Measurements from ENCODE around the gene UBR3. TPM values are rescaled to one million over a fixed set of nuclear protein-coding genes. Genes with fewer than 3 reads are reported as not detected.
"Not testable (repeated sequence)": the region's sequence is repeated elsewhere in the genome, so short reads cannot be mapped to it uniquely, and the experiment has no call there.

The UBR3 gene
- total and polyA plus RNA-seq, 4 donors: 9.5 to 137 (median 25.7) TPM

DNA sequence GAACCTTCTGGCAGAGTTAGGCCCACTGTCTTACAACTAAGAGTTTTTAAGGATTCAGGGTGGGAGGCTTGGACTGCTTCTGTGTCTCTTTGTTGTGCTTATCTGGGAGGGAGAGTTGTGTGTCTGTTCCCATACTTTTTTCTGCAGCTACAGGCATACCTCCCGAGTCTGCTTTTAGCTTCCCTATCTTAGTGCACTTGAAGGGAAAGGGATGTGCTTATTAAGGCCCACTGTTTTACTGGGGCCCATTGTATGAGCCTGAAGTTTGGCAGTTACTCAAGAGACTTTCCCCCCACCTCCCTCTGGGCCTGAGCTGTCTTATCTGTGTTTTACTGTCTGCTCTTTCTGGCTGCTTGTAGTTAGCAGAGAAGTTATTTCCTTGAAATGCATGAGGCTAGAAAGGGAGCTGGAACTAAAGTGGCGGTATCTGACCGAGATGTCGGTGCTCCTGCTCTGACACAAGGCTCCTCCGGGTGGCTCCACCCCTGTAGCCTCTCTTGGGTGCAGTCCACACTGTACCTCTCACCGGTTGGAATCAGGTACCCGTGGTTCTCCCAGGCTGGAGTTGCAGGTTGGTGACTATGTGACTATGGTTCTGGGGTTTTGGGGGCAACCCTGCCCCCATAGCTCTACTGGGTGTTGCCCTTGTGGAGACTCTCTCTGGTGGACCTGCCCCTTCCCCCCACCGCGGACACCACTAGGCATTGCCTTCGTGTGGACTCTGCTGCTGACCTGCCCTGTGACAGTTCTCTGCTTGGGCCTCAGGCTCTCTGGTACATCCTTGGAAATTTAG is 12.9 kb downstream of the UBR3 start:
- Histone ChIP-seq H3K9ac (ENCODE audit: insufficient read depth in 1 of 2, low read length in 2 of 2) (no peak overlapping the region), H3K9me3 (ENCODE audit: control insufficient read depth in 4 of 4, insufficient read depth in 3 of 4, low read length in 3 of 4) (no peaks in the 10 kb centered on the region), H3K4me3 (no peak overlapping the region), H3K36me3 (ENCODE audit: control insufficient read depth in 4 of 4, insufficient read depth in 4 of 4, low read length in 4 of 4) (peaks cover 0 to 2% (median 0%) of the 10 kb centered on the region in 4 donors), H3K4me1 (ENCODE audit: control insufficient read depth in 5 of 5, insufficient read depth in 5 of 5, low read length in 5 of 5) (peaks cover 0 to 10% (median 7%) of the 10 kb centered on the region in 5 donors), H3K27me3 (ENCODE audit: control insufficient read depth in 3 of 3, insufficient read depth in 3 of 3, low read length in 2 of 3) (no peaks in the 10 kb centered on the region), H3K27ac (ENCODE audit: low read depth in 1 of 2, low read length in 1 of 2) (peak overlapping the region in 1 of 2 donors; percentile 24)
- WGBS, 2 donors: 80 to 86% methylated on average over 10 of the region's 10 CpGs
- ATAC-seq (ENCODE audit: insufficient read depth, low FRiP score): no peak
- TF ChIP-seq, protein P1, sequence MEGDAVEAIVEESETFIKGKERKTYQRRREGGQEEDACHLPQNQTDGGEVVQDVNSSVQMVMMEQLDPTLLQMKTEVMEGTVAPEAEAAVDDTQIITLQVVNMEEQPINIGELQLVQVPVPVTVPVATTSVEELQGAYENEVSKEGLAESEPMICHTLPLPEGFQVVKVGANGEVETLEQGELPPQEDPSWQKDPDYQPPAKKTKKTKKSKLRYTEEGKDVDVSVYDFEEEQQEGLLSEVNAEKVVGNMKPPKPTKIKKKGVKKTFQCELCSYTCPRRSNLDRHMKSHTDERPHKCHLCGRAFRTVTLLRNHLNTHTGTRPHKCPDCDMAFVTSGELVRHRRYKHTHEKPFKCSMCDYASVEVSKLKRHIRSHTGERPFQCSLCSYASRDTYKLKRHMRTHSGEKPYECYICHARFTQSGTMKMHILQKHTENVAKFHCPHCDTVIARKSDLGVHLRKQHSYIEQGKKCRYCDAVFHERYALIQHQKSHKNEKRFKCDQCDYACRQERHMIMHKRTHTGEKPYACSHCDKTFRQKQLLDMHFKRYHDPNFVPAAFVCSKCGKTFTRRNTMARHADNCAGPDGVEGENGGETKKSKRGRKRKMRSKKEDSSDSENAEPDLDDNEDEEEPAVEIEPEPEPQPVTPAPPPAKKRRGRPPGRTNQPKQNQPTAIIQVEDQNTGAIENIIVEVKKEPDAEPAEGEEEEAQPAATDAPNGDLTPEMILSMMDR (IDR thresholded peaks at IDR 0.05; ENCODE audit: control extremely low read depth, extremely low read depth): no peak
- peak; percentile 27 to 71 (median 42) for DNase-seq

DNA sequence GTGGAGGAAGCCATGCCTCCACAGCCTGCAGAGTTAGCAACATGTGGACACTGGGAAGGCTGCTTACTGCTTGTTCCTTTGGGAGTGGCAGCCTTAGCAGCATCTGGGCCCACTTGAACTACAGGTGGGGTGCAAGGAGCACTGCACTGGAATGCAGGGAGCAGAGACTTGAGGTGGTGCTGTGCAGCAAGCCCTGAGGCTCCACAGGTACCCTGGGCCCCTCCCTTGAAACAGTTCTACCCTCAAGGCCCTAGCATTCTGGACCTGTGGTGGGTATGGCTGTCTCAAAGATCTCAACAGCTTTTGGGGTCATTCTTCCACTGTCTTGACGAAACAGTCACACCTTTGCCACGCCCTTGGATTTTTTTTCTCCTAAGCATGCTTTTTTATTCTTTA is 13.5 kb downstream of the UBR3 start:
- no peak overlapping the region for H3K27ac ChIP-seq (ENCODE audit: low read depth in 1 of 2, low read length in 1 of 2)
- peaks cover 0 to 2% (median 0%) of the 10 kb centered on the region in 4 donors for H3K36me3 ChIP-seq (ENCODE audit: control insufficient read depth in 4 of 4, insufficient read depth in 4 of 4, low read length in 4 of 4)
- no peaks in the 10 kb centered on the region for H3K9me3 ChIP-seq (ENCODE audit: control insufficient read depth in 4 of 4, insufficient read depth in 3 of 4, low read length in 3 of 4)
- TF ChIP-seq, protein P1 (IDR thresholded peaks at IDR 0.05; ENCODE audit: control extremely low read depth, extremely low read depth): no peak
- no peaks in the 10 kb centered on the region for H3K27me3 ChIP-seq (ENCODE audit: control insufficient read depth in 3 of 3, insufficient read depth in 3 of 3, low read length in 2 of 3)
- DNase-seq (no peak), ATAC-seq (ENCODE audit: insufficient read depth, low FRiP score) (no peak)
- H3K4me3 ChIP-seq: no peak overlapping the region
- H3K4me1 ChIP-seq (ENCODE audit: control insufficient read depth in 5 of 5, insufficient read depth in 5 of 5, low read length in 5 of 5): peaks cover 0 to 10% (median 7%) of the 10 kb centered on the region in 5 donors
- 89 to 90% methylated on average over 2 of the region's 2 CpGs for WGBS, 2 donors
- H3K9ac ChIP-seq (ENCODE audit: insufficient read depth in 1 of 2, low read length in 2 of 2): no peak overlapping the region

- ATAC-seq (ENCODE audit: insufficient read depth, low FRiP score); H3K9ac ChIP-seq (ENCODE audit: insufficient read depth in 1 of 2, low read length in 2 of 2); H3K9me3 ChIP-seq (ENCODE audit: control insufficient read depth in 4 of 4, insufficient read depth in 3 of 4, low read length in 3 of 4); H3K4me3 ChIP-seq; DNase-seq; H3K4me1 ChIP-seq (ENCODE audit: control insufficient read depth in 5 of 5, insufficient read depth in 5 of 5, low read length in 5 of 5); H3K27ac ChIP-seq (ENCODE audit: low read depth in 1 of 2, low read length in 1 of 2); H3K36me3 ChIP-seq (ENCODE audit: control insufficient read depth in 4 of 4, insufficient read depth in 4 of 4, low read length in 4 of 4); H3K27me3 ChIP-seq (ENCODE audit: control insufficient read depth in 3 of 3, insufficient read depth in 3 of 3, low read length in 2 of 3): not testable (repeated sequence)
- 94 to 99% methylated on average over 10 to 21 of the region's 24 CpGs for WGBS, 2 donors
These were observed 14.4 kb downstream of the UBR3 start for GRCh38 chr2:169841625-169842024.

DNA sequence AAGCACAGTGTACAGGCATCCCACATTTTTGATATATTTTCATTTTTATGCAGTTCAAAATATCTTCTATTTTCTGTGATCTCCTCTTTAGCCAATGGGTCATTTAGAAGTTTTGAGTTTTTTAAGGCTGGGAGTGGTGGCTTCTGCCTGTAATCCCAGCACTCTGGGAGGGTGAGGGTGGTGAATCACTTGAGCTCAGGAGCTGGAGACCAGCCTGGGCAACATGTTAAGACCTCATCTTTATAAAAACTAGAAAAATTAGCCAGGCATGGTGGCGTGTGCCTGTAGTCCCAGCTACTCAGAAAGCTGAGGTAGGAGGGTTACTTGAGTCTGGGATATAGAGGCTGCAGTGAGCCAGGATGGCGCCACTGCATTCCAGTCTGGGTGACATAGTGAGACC is 17.8 kb downstream of the UBR3 start:
- 97 to 100% methylated on average over 2 of the region's 2 CpGs for WGBS, 2 donors
- Histone ChIP-seq H3K9ac (ENCODE audit: insufficient read depth in 1 of 2, low read length in 2 of 2) (no peak overlapping the region), H3K4me3 (no peak overlapping the region), H3K27ac (ENCODE audit: low read depth in 1 of 2, low read length in 1 of 2) (no peak overlapping the region), H3K27me3 (ENCODE audit: control insufficient read depth in 3 of 3, insufficient read depth in 3 of 3, low read length in 2 of 3) (no peaks in the 10 kb centered on the region), H3K36me3 (ENCODE audit: control insufficient read depth in 4 of 4, insufficient read depth in 4 of 4, low read length in 4 of 4) (peaks cover 0 to 2% (median 0%) of the 10 kb centered on the region in 4 donors), H3K9me3 (ENCODE audit: control insufficient read depth in 4 of 4, insufficient read depth in 3 of 4, low read length in 3 of 4) (no peaks in the 10 kb centered on the region), H3K4me1 (ENCODE audit: control insufficient read depth in 5 of 5, insufficient read depth in 5 of 5, low read length in 5 of 5) (peaks cover 0 to 14% (median 4%) of the 10 kb centered on the region in 5 donors)
- DNase-seq: no peak
- TF ChIP-seq, protein P1 (IDR thresholded peaks at IDR 0.05; ENCODE audit: control extremely low read depth, extremely low read depth): no peak
- ATAC-seq (ENCODE audit: insufficient read depth, low FRiP score): no peak

DNA sequence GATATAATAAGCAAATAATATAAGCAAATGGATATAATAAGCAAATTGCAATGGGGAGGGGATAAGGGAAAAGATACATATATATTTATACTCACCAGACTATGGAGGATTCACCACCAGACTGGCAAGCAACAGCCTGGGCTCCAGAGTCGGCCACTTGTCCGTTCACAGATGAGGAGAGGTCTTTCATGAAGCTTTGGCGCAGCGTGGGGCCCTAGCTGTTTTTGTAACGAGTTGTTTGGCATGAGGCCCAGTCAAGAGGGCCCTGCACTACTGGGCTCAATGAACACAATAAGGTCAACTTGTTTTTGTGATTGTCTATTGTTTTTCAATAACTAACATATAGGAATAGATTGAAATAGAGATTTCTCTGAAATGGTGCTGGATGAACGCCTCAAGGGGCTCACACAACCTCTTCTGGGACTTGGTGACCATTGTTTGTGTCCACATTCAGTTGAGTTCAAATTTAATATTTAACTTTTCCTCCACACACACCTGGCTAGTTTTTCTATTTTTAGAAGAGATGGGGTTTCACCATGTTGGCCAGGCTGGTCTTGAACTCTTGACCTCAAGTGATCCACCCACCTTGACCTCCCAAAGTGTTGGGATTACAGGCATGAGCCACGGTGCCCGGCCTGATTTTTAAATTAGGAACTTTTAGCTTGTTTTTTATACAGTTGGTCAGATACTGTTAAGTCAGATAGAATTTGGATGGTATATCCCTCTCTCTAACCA is 21.9 kb downstream of the UBR3 start:
- H3K9ac ChIP-seq (ENCODE audit: insufficient read depth in 1 of 2, low read length in 2 of 2); H3K27me3 ChIP-seq (ENCODE audit: control insufficient read depth in 3 of 3, insufficient read depth in 3 of 3, low read length in 2 of 3); H3K27ac ChIP-seq (ENCODE audit: low read depth in 1 of 2, low read length in 1 of 2); H3K36me3 ChIP-seq (ENCODE audit: control insufficient read depth in 4 of 4, insufficient read depth in 4 of 4, low read length in 4 of 4); ATAC-seq (ENCODE audit: insufficient read depth, low FRiP score); H3K9me3 ChIP-seq (ENCODE audit: control insufficient read depth in 4 of 4, insufficient read depth in 3 of 4, low read length in 3 of 4); DNase-seq; H3K4me3 ChIP-seq: not testable (repeated sequence)
- H3K4me1 ChIP-seq (ENCODE audit: control insufficient read depth in 5 of 5, insufficient read depth in 5 of 5, low read length in 5 of 5): peaks cover 0 to 14% (median 0%) of the 10 kb centered on the region in 5 donors
- 76 to 80% methylated on average over 8 of the region's 8 CpGs for WGBS, 2 donors

Measured in lung (tissue), 12 donors.